GM19372 (cell line): ENCODE measurements around the gene PPP2R5E.

Experiments used
- ATAC-seq: cut with Tn5 transposase; IDR thresholded peaks from one replicate; pipeline ENCODE4 v1.9.1; 2021; ENCODE audit warnings: mild to moderate bottlenecking, low read depth, moderate library complexity; ENCODE audit not compliant: unreplicated experiment

Gene PPP2R5E

DNA sequence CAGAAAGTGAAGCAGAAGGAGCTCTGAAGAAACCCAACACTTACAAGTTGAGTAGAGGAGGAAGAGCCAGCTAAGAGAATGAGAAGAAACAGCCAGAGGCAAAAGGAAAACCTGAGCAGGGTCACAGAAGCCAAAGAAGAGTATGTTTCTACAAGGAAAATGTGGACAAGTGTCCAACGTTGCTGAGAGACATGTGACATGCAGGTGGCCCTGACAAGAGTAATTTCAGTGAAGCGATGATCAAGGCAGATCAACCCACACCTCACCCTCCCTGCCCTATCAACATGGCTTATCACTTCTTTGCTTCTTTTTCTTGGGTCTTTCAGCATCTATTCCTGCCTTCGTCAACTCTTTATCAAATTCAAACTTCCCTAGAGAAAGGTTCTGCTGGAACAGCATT is 68.3 kb downstream of the PPP2R5E start:
- no peak for ATAC-seq

DNA sequence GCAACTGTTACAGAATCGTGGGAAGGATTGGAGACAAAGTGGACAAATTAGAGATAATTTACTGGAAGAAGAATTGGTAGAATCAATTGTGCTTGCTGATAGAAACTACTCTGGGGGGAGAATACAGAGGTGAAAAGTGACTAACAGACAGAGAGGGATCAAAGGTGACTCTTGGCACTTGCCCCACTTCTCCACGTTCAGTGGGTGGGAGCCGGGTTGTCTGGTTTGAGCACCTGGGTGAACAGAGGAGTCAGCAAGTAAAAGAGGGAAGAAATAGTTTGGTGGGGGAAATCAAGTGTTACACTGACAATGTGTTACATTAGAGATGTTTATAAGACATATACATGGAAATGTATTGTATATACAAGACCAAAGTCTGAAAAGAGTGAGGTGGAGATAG is 69.1 kb downstream of the PPP2R5E start:
- ATAC-seq: no peak

DNA sequence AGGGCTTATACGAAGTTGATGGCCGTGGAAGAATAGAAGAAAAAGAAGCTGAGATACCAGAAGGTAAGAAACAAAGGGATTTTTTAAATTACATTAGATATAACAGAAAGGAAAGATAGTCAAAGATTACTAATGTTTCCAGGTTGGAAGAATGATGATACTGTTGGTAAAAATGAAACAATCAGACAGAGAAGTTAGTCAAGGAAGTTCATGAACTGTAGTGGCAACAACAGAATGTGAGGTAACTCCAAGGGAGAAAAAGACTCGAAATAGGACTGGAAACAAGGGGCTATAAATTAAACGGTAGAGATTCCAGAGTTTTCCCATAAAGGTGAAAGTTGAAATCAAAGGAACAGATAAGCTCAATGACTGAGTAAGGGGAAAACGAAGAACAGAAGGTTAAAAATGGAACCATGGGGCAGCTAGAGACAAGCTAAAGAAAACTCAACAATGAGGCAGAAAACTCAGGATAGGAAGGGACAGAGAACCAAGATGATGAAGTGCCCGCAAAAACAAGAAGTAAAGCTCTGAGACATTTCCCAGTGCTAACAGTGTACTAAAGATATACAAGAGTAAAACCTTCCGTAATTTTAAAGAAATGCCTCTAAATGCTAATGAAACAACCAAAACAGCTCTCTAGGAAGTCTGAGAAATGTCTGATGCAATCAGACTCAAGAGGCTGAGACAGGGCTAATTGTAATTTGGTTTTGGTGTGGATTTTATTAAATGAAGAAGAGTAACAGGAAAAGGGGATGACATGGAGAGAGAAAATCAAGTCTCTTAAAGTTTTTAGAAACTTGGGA is 70.0 kb downstream of the PPP2R5E start:
- no peak for ATAC-seq

DNA sequence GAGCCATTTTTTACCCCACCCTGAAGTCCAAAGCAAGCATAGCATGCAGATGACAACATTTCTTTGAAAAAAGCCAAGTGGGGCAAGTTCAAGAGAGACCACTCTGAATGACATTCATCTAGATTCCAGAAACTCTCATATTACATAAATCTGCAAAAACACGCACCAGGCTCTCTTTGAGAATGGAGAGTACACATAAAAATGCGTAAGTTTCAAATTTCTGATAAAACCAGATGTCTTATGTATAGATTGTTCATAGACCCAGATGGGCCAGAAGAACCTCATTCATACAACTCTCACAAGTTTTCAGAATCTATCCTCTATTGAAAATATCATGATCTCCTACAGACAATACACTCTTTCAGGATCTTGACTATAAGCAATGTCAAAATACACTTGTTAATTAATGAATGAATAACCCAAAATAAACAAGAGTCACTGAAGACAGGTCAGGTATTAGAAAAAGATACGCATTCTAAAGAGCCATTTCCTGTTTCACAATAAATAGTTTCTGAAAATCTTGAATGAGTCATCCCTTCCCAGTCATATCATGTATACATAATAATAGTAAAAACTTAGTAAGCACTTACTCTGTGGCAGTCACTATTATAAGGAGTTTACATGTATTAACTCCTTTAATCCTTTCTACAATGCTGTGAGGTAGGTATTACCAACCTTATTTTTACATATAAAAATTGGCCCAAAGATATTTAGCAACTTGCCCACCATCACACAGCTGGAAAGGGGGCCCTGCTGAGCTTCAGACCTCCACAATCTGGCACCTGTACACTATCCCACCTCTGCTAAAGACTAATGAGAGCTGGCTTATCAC is 72.0 kb downstream of the PPP2R5E start:
- peak; percentile 82 for ATAC-seq

DNA sequence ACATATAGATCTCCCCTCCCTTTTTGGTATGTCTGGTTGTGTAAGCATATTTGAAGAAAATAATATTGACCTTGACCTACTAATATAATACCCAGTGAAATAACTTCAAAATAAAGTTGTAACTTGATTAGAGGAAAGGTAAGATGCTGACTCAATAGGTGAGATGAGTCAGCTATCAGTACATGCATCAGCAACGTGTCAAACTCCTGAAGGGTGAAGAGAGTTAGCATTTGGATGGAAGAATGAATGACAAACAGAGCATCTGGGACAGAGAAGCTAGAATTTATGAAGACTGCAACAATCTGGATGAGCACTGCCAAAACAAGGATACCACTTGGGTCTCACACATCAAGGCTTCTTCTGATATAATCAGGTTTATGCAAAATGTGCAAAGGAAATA is 74.9 kb downstream of the PPP2R5E start:
- ATAC-seq: no peak

- no peak for ATAC-seq
Measured at GRCh38 chr14:63467440-63468072, 75.6 kb downstream of the PPP2R5E start.

GRCh38 chr14:63465347-63465746 is 77.8 kb downstream of the PPP2R5E start:
- no peak for ATAC-seq

DNA sequence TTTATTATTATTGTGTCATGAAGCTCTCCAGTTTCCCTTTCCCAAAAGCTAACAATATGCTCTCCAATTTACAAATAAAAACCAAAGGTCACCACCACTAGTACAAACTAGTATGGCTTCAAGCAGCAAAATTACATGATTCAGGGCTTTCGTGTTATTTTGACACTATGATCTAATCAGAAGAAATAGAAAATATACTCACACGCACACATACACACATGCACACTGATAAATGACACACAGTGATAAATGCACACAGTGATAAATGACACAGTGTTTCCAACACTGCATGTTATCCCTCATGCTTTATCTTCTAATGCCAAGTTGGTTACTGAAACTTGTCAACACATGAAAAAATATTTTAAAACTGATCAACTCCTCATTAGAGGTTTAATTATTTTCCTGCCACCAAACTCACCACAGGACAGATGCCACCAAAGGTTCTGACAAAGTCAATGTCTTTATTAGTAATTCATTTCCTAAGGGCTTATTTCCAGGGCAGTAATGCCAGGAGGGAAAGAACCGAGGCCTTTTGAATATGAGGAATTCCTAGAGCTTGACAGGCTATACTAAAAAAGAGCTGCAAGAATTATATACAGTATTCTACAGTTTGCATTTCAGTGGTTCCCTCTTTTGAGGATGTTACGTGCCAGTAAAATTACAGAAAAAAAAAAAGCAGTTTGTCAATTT is 82.4 kb downstream of the PPP2R5E start:
- ATAC-seq: no peak

DNA sequence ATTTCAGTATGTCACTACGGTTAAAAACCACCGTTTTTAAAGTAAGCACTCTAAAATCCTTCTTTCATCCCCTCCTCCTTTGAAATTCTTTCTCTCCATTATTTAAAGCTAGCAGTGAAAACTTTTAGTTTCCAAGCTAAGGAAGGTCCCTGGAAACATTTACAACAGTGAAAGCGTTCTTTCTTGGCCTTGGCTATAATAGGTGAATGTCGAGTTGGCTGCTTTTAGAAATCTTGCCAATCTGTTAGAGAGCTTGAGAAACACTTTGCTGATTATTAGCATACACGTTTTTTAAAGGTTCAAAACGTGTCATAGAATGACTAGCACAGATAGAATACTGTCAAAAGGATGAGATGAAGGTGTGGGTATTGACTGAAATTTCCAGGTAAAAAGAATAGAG is 83.4 kb downstream of the PPP2R5E start:
- ATAC-seq: no peak

- no peak for ATAC-seq
Measured at GRCh38 chr14:63457498-63457897, 85.7 kb downstream of the PPP2R5E start.

DNA sequence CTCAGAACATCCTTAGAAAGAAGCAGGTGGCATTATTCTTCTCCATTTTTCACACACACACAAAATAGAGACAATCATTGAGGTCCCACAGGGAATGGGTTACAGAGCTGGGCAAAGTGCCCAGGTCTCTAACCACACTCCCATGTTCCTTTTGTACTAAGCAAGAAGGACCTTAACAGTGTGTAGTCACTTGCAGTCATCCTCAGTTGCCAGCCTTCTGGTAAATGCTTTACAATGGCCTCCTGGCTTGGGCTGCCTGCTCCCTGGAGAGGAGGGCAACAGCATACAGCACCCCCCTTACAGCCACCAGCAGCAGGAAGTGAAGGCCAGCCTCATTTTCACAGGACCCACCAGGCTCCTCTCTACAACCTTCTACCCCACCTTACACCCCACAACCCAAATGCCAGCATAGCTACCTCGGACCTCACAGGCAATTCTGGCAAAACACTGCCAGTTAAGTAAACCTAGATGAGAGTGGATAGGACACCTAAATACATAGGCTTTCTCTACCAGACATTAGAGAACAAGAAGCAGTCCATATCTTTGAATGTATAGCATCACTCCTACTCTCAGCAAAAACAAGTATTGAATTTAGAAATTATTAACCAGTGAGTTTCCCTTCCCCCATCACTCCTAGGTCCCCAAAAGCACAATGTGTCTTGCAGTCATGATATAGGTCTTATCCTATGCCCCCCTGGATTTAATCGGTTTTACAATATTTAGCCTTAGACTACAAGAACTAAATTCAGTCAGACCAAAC is 88.1 kb downstream of the PPP2R5E start:
- peak; percentile 52 for ATAC-seq

- no peak for ATAC-seq
Measured at GRCh38 chr14:63454436-63454835, 88.7 kb downstream of the PPP2R5E start.

GRCh38 chr14:63453443-63453936 is 89.7 kb downstream of the PPP2R5E start:
- ATAC-seq: no peak

DNA sequence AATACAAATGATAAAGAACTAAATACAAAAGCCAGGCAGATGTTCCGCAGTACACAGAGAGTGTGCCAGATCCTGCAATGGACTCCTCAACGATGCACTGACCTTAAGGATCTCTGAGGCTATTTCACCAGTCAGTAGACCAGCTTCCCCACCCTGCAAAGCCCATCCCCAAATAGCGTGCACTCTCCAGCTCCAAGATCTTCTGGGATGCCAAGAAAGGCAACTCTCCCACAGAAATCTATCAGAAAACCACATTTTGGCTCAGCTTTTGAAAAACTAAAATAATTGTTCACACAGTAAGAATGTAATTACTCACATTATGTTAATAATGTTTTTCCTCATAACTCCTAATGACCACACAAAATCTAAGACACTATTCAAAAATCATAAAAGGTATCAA is 90.4 kb downstream of the PPP2R5E start:
- ATAC-seq: no peak

DNA sequence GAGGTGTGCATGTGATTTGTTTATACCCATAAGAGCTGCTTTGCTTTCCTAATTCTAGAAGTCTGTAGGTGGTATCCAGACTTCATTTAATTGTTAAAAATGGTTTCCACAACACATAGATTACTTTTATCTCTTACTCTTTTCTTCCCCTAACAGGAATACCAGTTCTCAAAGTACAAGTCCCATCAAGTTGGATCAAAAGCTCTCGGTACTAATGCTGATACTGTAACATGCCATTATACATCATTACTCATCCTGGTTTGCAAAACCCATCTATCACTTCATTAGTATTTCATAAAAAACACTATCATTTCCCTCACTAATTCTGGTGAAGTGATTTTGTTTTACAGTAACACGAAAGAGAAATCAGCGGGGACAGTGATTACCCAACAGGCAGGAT is 94.3 kb downstream of the PPP2R5E start:
- ATAC-seq: no peak

DNA sequence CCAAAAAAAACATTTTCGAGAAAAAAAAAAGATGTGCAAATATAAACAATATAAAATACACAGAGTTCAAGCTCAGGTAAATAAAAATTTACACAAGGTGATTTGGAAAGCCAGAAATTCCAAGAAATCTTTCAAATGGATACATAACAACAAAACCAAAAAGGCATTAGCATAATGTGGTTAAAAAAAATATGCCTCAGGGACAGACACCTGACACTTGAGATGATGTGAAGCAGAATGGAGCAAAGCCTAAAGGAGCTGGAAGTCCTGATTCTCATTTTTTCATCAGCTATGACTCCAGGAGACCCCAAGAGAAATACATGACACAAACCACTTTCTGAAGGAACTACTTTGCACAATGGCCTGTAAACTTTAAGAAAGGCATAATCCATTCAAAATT is 98.6 kb downstream of the PPP2R5E start:
- ATAC-seq: no peak

DNA sequence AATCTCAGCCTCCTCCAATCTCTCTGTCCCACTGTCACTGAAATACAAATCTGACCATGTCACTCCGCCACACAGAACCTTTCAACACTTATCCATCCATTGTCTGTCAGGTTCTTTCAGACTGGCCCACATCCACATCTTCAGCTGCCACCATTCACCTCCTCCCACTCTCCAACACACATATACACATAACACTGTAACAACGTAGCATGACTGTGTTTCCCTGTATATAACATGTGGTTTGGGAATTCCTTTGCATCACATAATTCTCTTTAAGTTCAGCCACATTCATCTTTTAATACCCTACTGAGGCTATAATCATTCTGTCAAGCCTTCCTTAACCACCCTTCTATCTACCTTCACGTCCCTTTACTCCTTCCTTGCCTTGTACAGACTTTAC is 99.2 kb downstream of the PPP2R5E start:
- ATAC-seq: no peak

- no peak for ATAC-seq
Measured at GRCh38 chr14:63443361-63443760, 99.8 kb downstream of the PPP2R5E start.

- no peak for ATAC-seq
Measured at GRCh38 chr14:63438065-63438757, 105.0 kb downstream of the PPP2R5E start.
